ENCODE measurements around the gene CFAP45.

GRCh38 chr1:159879977-159880376 is 20.0 kb downstream of the CFAP45 start:
- TF ChIP-seq CTCF (IDR thresholded peaks at IDR 0.05) (no peak), POLR2A (IDR thresholded peaks at IDR 0.05) (no peak)

All from right lobe of liver (tissue), 4 donors.